Measurements from ENCODE around the gene IGIP. TPM values are rescaled to one million over a fixed set of nuclear protein-coding genes. Genes with fewer than 3 reads are reported as not detected.

The IGIP gene
- total RNA-seq, 1 donor from 2014 or later: 1.6 TPM

GRCh38 chr5:140130949-140131733, 5.4 kb downstream of the IGIP start:
- no peak overlapping the region for H3K9ac ChIP-seq
- TF ChIP-seq CTCF (IDR thresholded peaks at IDR 0.05): no peak
- TF ChIP-seq EZH2phosphoT487 (IDR thresholded peaks at IDR 0.05): no peak
- no peak for TF ChIP-seq EZH2 (IDR thresholded peaks at IDR 0.05)
- Mint-ChIP-seq H3K9me3 (no peaks in the 10 kb centered on the region), H3K4me1 (no peaks in the 10 kb centered on the region), H3K27me3 (ENCODE audit: insufficient read depth, low read depth) (no peaks in the 10 kb centered on the region), H3K36me3 (no peaks in the 10 kb centered on the region), H3K27ac (no peak overlapping the region), H3K4me3 (no peak overlapping the region)
- no peaks in the 10 kb centered on the region for H4K20me1 ChIP-seq (ENCODE audit: low read depth)
- H3K79me2 ChIP-seq (ENCODE audit: low read depth): no peaks in the 10 kb centered on the region
- H3K27me3 ChIP-seq: no peaks in the 10 kb centered on the region
- peaks cover 4% of the 10 kb centered on the region for H3K4me1 ChIP-seq
- H3K36me3 ChIP-seq: no peaks in the 10 kb centered on the region
- H3F3A ChIP-seq (ENCODE audit: low read depth): no peaks in the 10 kb centered on the region
- H3K27ac ChIP-seq: no peak overlapping the region
- H2AFZ ChIP-seq (replicated peaks): no peak overlapping the region
- no peak overlapping the region for H3K4me2 ChIP-seq
- H3K9me3 ChIP-seq (ENCODE audit: low read depth): no peaks in the 10 kb centered on the region
- DNase-seq (ENCODE audit: low spot score): no peak
- no peak overlapping the region for H3K4me3 ChIP-seq

DNA sequence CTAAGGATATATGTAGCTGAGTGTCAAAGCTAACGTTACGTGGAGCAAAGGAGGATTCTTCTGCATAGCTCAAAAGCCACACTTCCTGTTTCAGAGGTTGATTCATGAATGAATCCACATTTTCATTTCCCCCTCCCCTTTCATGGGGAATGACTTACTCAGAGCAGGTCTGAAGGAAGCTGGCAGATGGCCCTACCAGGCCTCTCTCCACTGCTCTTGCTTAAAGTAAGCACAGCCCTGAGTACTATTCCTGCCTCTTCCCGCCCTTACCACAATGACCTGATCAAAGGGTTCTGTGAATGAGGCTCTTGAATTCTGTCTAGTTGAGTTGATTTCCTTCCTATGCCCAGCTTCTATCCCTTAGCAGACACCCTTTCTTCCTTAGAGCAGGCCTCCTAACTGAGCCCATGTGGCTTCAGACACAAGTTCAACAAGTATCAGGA, 6.3 kb downstream of the IGIP start:
- Mint-ChIP-seq H3K36me3 (no peaks in the 10 kb centered on the region), H3K27ac (no peak overlapping the region), H3K4me1 (no peaks in the 10 kb centered on the region), H3K27me3 (ENCODE audit: insufficient read depth, low read depth) (peaks cover 2% of the 10 kb centered on the region), H3K9me3 (no peaks in the 10 kb centered on the region), H3K4me3 (no peak overlapping the region)
- no peak for DNase-seq (ENCODE audit: low spot score)
- Histone ChIP-seq H4K20me1 (ENCODE audit: low read depth) (no peaks in the 10 kb centered on the region), H3K9ac (no peak overlapping the region), H3K36me3 (no peaks in the 10 kb centered on the region), H3K27me3 (no peaks in the 10 kb centered on the region), H3F3A (ENCODE audit: low read depth) (no peaks in the 10 kb centered on the region), H3K4me3 (no peak overlapping the region), H2AFZ (replicated peaks) (no peak overlapping the region), H3K79me2 (ENCODE audit: low read depth) (no peaks in the 10 kb centered on the region), H3K27ac (no peak overlapping the region), H3K4me2 (no peak overlapping the region), H3K9me3 (ENCODE audit: low read depth) (no peaks in the 10 kb centered on the region), H3K4me1 (peaks cover 4% of the 10 kb centered on the region)
- TF ChIP-seq EZH2phosphoT487 (IDR thresholded peaks at IDR 0.05) (no peak), EZH2 (IDR thresholded peaks at IDR 0.05) (no peak), CTCF (IDR thresholded peaks at IDR 0.05) (no peak)

- Histone ChIP-seq H4K20me1 (ENCODE audit: low read depth) (no peaks in the 10 kb centered on the region), H3F3A (ENCODE audit: low read depth) (no peaks in the 10 kb centered on the region), H3K4me2 (no peak overlapping the region), H3K9ac (no peak overlapping the region), H3K79me2 (ENCODE audit: low read depth) (no peaks in the 10 kb centered on the region), H3K27me3 (peaks cover 4% of the 10 kb centered on the region), H3K9me3 (ENCODE audit: low read depth) (no peaks in the 10 kb centered on the region), H3K27ac (no peak overlapping the region), H2AFZ (replicated peaks) (no peak overlapping the region), H3K4me3 (no peak overlapping the region), H3K4me1 (peaks cover 4% of the 10 kb centered on the region), H3K36me3 (no peaks in the 10 kb centered on the region)
- H3K36me3 Mint-ChIP-seq: no peaks in the 10 kb centered on the region
- DNase-seq (ENCODE audit: low spot score): no peak
- TF ChIP-seq EZH2 (IDR thresholded peaks at IDR 0.05) (no peak), CTCF (IDR thresholded peaks at IDR 0.05) (no peak), EZH2phosphoT487 (IDR thresholded peaks at IDR 0.05) (no peak)
- no peak overlapping the region for H3K4me3 Mint-ChIP-seq
- H3K27me3 Mint-ChIP-seq (ENCODE audit: insufficient read depth, low read depth): peaks cover 2% of the 10 kb centered on the region
- no peak overlapping the region for H3K27ac Mint-ChIP-seq
- H3K9me3 Mint-ChIP-seq: no peaks in the 10 kb centered on the region
- H3K4me1 Mint-ChIP-seq: peaks cover 3% of the 10 kb centered on the region
These were observed 7.9 kb downstream of the IGIP start for GRCh38 chr5:140133514-140134167.

Measured in neural progenitor cell (in vitro differentiated cells).